ENCODE measurements around the gene IL12RB2. TPM values are rescaled to one million over a fixed set of nuclear protein-coding genes. Genes with fewer than 3 reads are reported as not detected.

IL12RB2 gene
- total RNA-seq, 1 experiment from 2014 or later, result not detected

GRCh38 chr1:67420835-67421492, 113.3 kb downstream of the IL12RB2 start:
- Mint-ChIP-seq H3K27ac (ENCODE audit: unreplicated experiment) (no peak overlapping the region), H3K4me1 (ENCODE audit: low read depth, unreplicated experiment) (peaks cover 36% of the 10 kb centered on the region), H3K4me3 (ENCODE audit: low read depth, unreplicated experiment) (no peak overlapping the region), H3K27me3 (ENCODE audit: unreplicated experiment) (no peaks in the 10 kb centered on the region), H3K36me3 (ENCODE audit: insufficient read depth, unreplicated experiment) (peaks cover 96% of the 10 kb centered on the region), H3K9me3 (ENCODE audit: low read depth, unreplicated experiment) (no peaks in the 10 kb centered on the region)
- no peak for DNase-seq
- TF ChIP-seq CTCF (IDR thresholded peaks at IDR 0.05; ENCODE audit: unreplicated experiment), result no peak
- no TSS peak for BruUV-seq (replicated peaks)
- CTCF ChIA-PET, result interaction anchor here (0.6 kb wide), 1 partner anchor 208 kb away, joined by 3 read pairs; no protein-coding TSS in a partner anchor
- intact Hi-C loops (cut with micrococcal nuclease; ENCODE audit: unreplicated experiment), result no loop called here

GRCh38 chr1:67427465-67427864, 119.8 kb downstream of the IL12RB2 start:
- H3K4me1 Mint-ChIP-seq (ENCODE audit: low read depth, unreplicated experiment), result peaks cover 29% of the 10 kb centered on the region

GRCh38 chr1:67427947-67428346, 120.3 kb downstream of the IL12RB2 start:
- Mint-ChIP-seq H3K27ac (ENCODE audit: unreplicated experiment) (no peak overlapping the region), H3K27me3 (ENCODE audit: unreplicated experiment) (no peaks in the 10 kb centered on the region), H3K4me3 (ENCODE audit: low read depth, unreplicated experiment) (peak overlapping the region; percentile 98), H3K4me1 (ENCODE audit: low read depth, unreplicated experiment) (peaks cover 29% of the 10 kb centered on the region), H3K36me3 (ENCODE audit: insufficient read depth, unreplicated experiment) (peaks cover 83% of the 10 kb centered on the region), H3K9me3 (ENCODE audit: low read depth, unreplicated experiment) (no peaks in the 10 kb centered on the region)
- intact Hi-C loops (cut with micrococcal nuclease; ENCODE audit: unreplicated experiment), result loop anchor here (2.0 to 5.0 kb wide), 2 partner anchors 13 to 74 kb away; no protein-coding TSS in a partner anchor
- DNase-seq, result no peak
- BruUV-seq (replicated peaks), result no TSS peak
- TF ChIP-seq CTCF (IDR thresholded peaks at IDR 0.05; ENCODE audit: unreplicated experiment), result no peak
- CTCF ChIA-PET, result no interaction called here

More at GRCh38 chr1:67427465-67427864, 119.8 kb downstream of the IL12RB2 start:
- H3K27ac Mint-ChIP-seq (ENCODE audit: unreplicated experiment), result no peak overlapping the region
- peak overlapping the region; percentile 98 for H3K4me3 Mint-ChIP-seq (ENCODE audit: low read depth, unreplicated experiment)
- intact Hi-C loops (cut with micrococcal nuclease; ENCODE audit: unreplicated experiment), result loop anchor here (5.0 kb wide), 1 partner anchor 75 kb away; no protein-coding TSS in a partner anchor
- H3K27me3 Mint-ChIP-seq (ENCODE audit: unreplicated experiment), result no peaks in the 10 kb centered on the region
- BruUV-seq (replicated peaks), result no TSS peak
- TF ChIP-seq CTCF (IDR thresholded peaks at IDR 0.05; ENCODE audit: unreplicated experiment), result no peak
- no peaks in the 10 kb centered on the region for H3K9me3 Mint-ChIP-seq (ENCODE audit: low read depth, unreplicated experiment)
- DNase-seq, result no peak
- CTCF ChIA-PET, result interaction anchor here (0.6 kb wide), 1 partner anchor 46 kb away, joined by 3 read pairs; no protein-coding TSS in a partner anchor
- H3K36me3 Mint-ChIP-seq (ENCODE audit: insufficient read depth, unreplicated experiment), result peaks cover 88% of the 10 kb centered on the region

GRCh38 chr1:67429011-67429527, 121.4 kb downstream of the IL12RB2 start:
- intact Hi-C loops (cut with micrococcal nuclease; ENCODE audit: unreplicated experiment), result loop anchor here (2.0 to 5.0 kb wide), 2 partner anchors 14 to 73 kb away; no protein-coding TSS in a partner anchor
- H3K36me3 Mint-ChIP-seq (ENCODE audit: insufficient read depth, unreplicated experiment), result peaks cover 72% of the 10 kb centered on the region
- CTCF ChIA-PET, result interaction anchor here (0.6 kb wide), 1 partner anchor 12 kb away, joined by 3 read pairs; no protein-coding TSS in a partner anchor

More at GRCh38 chr1:67429011-67429527, 121.4 kb downstream of the IL12RB2 start:
- no TSS peak for BruUV-seq (replicated peaks)
- Mint-ChIP-seq H3K27ac (ENCODE audit: unreplicated experiment) (peak overlapping the region; percentile 96), H3K4me1 (ENCODE audit: low read depth, unreplicated experiment) (peaks cover 29% of the 10 kb centered on the region), H3K4me3 (ENCODE audit: low read depth, unreplicated experiment) (peak overlapping the region; percentile 98), H3K27me3 (ENCODE audit: unreplicated experiment) (no peaks in the 10 kb centered on the region), H3K9me3 (ENCODE audit: low read depth, unreplicated experiment) (no peaks in the 10 kb centered on the region)
- no peak for TF ChIP-seq CTCF (IDR thresholded peaks at IDR 0.05; ENCODE audit: unreplicated experiment)
- no peak for DNase-seq
